RWPE1 (cell line): ENCODE results near the gene IFT22.
"Not testable (repeated sequence)": the region's sequence is repeated elsewhere in the genome, so short reads cannot be mapped to it uniquely, and the experiment has no call there.

ENCODE experiments used
- CTCF ChIA-PET: fragments of 350-600 bp; sonication (Branson Sonifier 250); formaldehyde crosslinking; extraction: SDS; loops from one replicate; lab custom pipeline; 2021; lab: Yijun Ruan, JAX
- POLR2A ChIA-PET: fragments of 400-600 bp; formaldehyde crosslinking; extraction: SDS; loops from one replicate; lab custom pipeline; 2020; ENCODE audit warnings: antibody characterized with exemption; ENCODE audit not compliant: low non-redundant PET; lab: Yijun Ruan, JAX
- DNase-seq: peaks from one replicate; pipeline ENCODE4 v3.0.0; 2012; ENCODE audit warnings: low spot score
- H3K27ac ChIP-seq: fragments of 450-650 bp; 2 replicates; pipeline ENCODE4 v1.5.1; 2017
- CTCF ChIP-seq: fragments of 450-650 bp; conservative IDR thresholded peaks from 2 replicates; pipeline ENCODE4 v1.5.1; 2017; ENCODE audit warnings: low read depth, mild to moderate bottlenecking

The IFT22 gene

GRCh38 chr7:101265622-101266516 is 55.7 kb downstream of the IFT22 start:
- ChIA-PET CTCF (interaction anchor here (0.6 kb wide), 2 partner anchors 71 to 84 kb away, joined by 3 to 4 read pairs; no protein-coding TSS in a partner anchor), POLR2A (no interaction called here)
- DNase-seq, result no peak
- H3K27ac ChIP-seq, result no peak overlapping the region
- no peak for TF ChIP-seq CTCF

GRCh38 chr7:101264102-101264706 is 57.4 kb downstream of the IFT22 start:
- H3K27ac ChIP-seq, POLR2A ChIA-PET, DNase-seq: not testable (repeated sequence)
- CTCF ChIA-PET, result interaction anchor here (1.0 kb wide), 1 partner anchor 19 kb away, joined by 3 read pairs; no protein-coding TSS in a partner anchor
